K562 (cell line): Measurements from ENCODE around the gene JAKMIP2. TPM values are rescaled to one million over a fixed set of nuclear protein-coding genes. Genes with fewer than 3 reads are reported as not detected.

Source experiments
- ATAC-seq: fragments of 200-7000 bp; cut with Tn5 transposase; 3 replicates; pipeline ENCODE4 v1.9.1; 2020; ENCODE audit warnings: moderate library complexity
- BruUV-seq: library from RNA; stranded (reverse); fragments of 400-500 nt; replicated peaks from 2 replicates; lab custom pipeline; 2021; lab: Mats Ljungman, UMichigan
- CTCF ChIA-PET: fragments of 300-600 bp; formaldehyde crosslinking; extraction: SDS; loops from one replicate; lab custom pipeline; 2021; ENCODE audit warnings: low intra/inter-chr PET ratio; lab: Yijun Ruan, JAX
- POLR2A ChIA-PET: fragments of 300-600, 350-650 bp; sonication (Branson Sonifier 250); formaldehyde crosslinking; extraction: SDS; loops from one replicate; lab custom pipeline; 2021; ENCODE audit warnings: antibody characterized with exemption, inconsistent platforms; lab: Yijun Ruan, JAX
- DNase-seq, 4 experiments: peaks; one replicate each; pipeline versions ENCODE4 v3.0.0 to v3.0.0-alpha.2; 2011 to 2018; ENCODE audit warnings: low spot score in 3 of 4, mixed read lengths in 3 of 4; ENCODE audit errors: extremely low read depth in 1 of 4
- FAIRE-seq: peaks from 2 replicates; lab custom pipeline; 2011; peaks lifted over from hg19 to GRCh38; lab: Jason Lieb, UNC
- H2AFZ ChIP-seq: 2 replicates; pipeline ENCODE4 v1.6.0; 2011; ENCODE audit warnings: low read depth, low read length, control low read depth, inconsistent platforms
- H3K27ac ChIP-seq: fragments of 200-600 bp; 3 replicates; pipeline ENCODE4 v1.8.0; 2011; ENCODE audit warnings: low read depth, mild to moderate bottlenecking, control low read depth, inconsistent platforms, low read length, moderate library complexity, mixed read lengths; ENCODE audit errors: extremely low read depth
- H3K27me3 ChIP-seq, 2 experiments: fragments of 300-600 bp in 1 of 2; 2 replicates in 1 of 2; 3 replicates in 1 of 2; pipeline versions ENCODE4 v1.6.0 to v1.8.0; 2011; ENCODE audit warnings: inconsistent platforms in 2 of 2, low read length in 2 of 2, mild to moderate bottlenecking in 1 of 2, mixed read lengths in 1 of 2, moderate library complexity in 1 of 2; ENCODE audit not compliant: control insufficient read depth in 2 of 2, insufficient read depth in 2 of 2
- H3K36me3 ChIP-seq: fragments of 300-600 bp; 3 replicates; pipeline ENCODE4 v1.8.0; 2011; ENCODE audit warnings: mild to moderate bottlenecking, low read length, inconsistent platforms; ENCODE audit not compliant: control insufficient read depth, insufficient read depth
- H3K4me1 ChIP-seq, 2 experiments: fragments of 200-600 bp in 1 of 2; replicated peaks in 1 of 2; 2 replicates in 1 of 2; 3 replicates in 1 of 2; pipeline versions ENCODE4 v1.5.1 to v1.8.0; 2011; ENCODE audit warnings: inconsistent platforms in 2 of 2, low read length in 2 of 2, mild to moderate bottlenecking in 1 of 2, mixed read lengths in 1 of 2, moderate library complexity in 1 of 2; ENCODE audit not compliant: control insufficient read depth in 2 of 2, insufficient read depth in 2 of 2
- H3K4me2 ChIP-seq: 2 replicates; pipeline ENCODE4 v1.6.1; 2011; ENCODE audit warnings: low read length, control low read depth, inconsistent platforms, mixed read lengths; ENCODE audit not compliant: insufficient read depth
- H3K4me3 ChIP-seq: fragments of 200-600 bp; sonication (generic), shearing (Covaris generic); 2 replicates; pipeline ENCODE4 v1.5.1; 2016; ENCODE audit warnings: control low read depth, inconsistent platforms
- H3K79me2 ChIP-seq: fragments of 200-600 bp; 3 replicates; pipeline ENCODE4 v1.8.0; 2011; ENCODE audit warnings: low read length, inconsistent platforms; ENCODE audit not compliant: control insufficient read depth, insufficient read depth
- H3K9ac ChIP-seq, 2 experiments: 2 replicates each; pipeline versions ENCODE4 v1.6.0 to v1.6.1; 2011; ENCODE audit warnings: low read depth in 2 of 2, low read length in 2 of 2, control low read depth in 1 of 2, inconsistent platforms in 1 of 2, mild to moderate bottlenecking in 1 of 2, mixed read lengths in 1 of 2; ENCODE audit not compliant: insufficient read depth in 1 of 2
- H3K9me1 ChIP-seq: one replicate; pipeline ENCODE4 v1.6.0; 2011; ENCODE audit warnings: inconsistent platforms, mild to moderate bottlenecking, low read length, moderate library complexity; ENCODE audit not compliant: control insufficient read depth, insufficient read depth
- H3K9me3 ChIP-seq: replicated peaks from 2 replicates; pipeline ENCODE4 v1.5.1; 2011; ENCODE audit warnings: low read depth, low read length, inconsistent platforms; ENCODE audit not compliant: control insufficient read depth, insufficient read depth
- H4K20me1 ChIP-seq: replicated peaks from 2 replicates; pipeline ENCODE4 v1.6.1; 2011; ENCODE audit warnings: low read length, inconsistent platforms, mixed read lengths; ENCODE audit not compliant: control insufficient read depth, insufficient read depth
- GTF2E2 ChIP-seq: fragments of 200-800 bp; sonication (Bioruptor generic); IDR thresholded peaks from 2 replicates; pipeline ENCODE4 v1.6.1; 2016; ENCODE audit warnings: missing genetic modification characterization, missing compliant biosample characterization
- KLF6 ChIP-seq: fragments of 250-450 bp; sonication (Bioruptor Pico); IDR thresholded peaks from 2 replicates; pipeline ENCODE4 v1.4.0; 2020; ENCODE audit warnings: mild to moderate bottlenecking, moderate library complexity, borderline replicate concordance
- NFXL1 ChIP-seq: fragments of 450-650 bp; formaldehyde crosslinking; IDR thresholded peaks from 2 replicates; pipeline ENCODE4 v1.4.0; 2021; ENCODE audit warnings: mild to moderate bottlenecking
- PHB ChIP-seq: fragments of 250-450 bp; sonication (Bioruptor Pico); IDR thresholded peaks from 2 replicates; pipeline ENCODE4 v1.5.0; 2021
- PHF21A ChIP-seq: fragments of 450-650 bp; IDR thresholded peaks from 2 replicates; pipeline ENCODE4 v1.6.1; 2017; ENCODE audit warnings: low read depth, borderline replicate concordance
- RBFOX2 ChIP-seq: fragments of 200-400 bp; formaldehyde crosslinking; IDR thresholded peaks from 2 replicates; pipeline ENCODE4 v1.6.1; 2017; ENCODE audit warnings: low read depth, mild to moderate bottlenecking, low read length, moderate library complexity
- RBM39 ChIP-seq: fragments of 200-400 bp; formaldehyde crosslinking; optimal IDR thresholded peaks from 2 replicates; pipeline ENCODE3; 2018; ENCODE audit warnings: low read depth, low read length
- SAP30 ChIP-seq: fragments of 200-600 bp; sonication (generic); IDR thresholded peaks from 2 replicates; pipeline ENCODE4 v1.6.1; 2012; ENCODE audit warnings: borderline replicate concordance, low read depth, mild to moderate bottlenecking, moderate library complexity, low read length, control low read depth, inconsistent platforms; ENCODE audit not compliant: insufficient read depth, poor library complexity, severe bottlenecking
- ZNF146 ChIP-seq: IDR thresholded peaks from one replicate; pipeline ENCODE4 v1.6.1; 2018; ENCODE audit warnings: missing compliant biosample characterization; ENCODE audit not compliant: unreplicated experiment
- WGBS: fragments of 100-300 bp; shearing (Covaris generic); methylation state at CpG from one replicate; pipeline ENCODE4 v1.1.6; 2016; ENCODE audit warnings: low coverage, mixed read lengths; ENCODE audit not compliant: insufficient coverage; ENCODE audit errors: missing lambda C conversion rate; 5-methylcytosine and 5-hydroxymethylcytosine counted together
- in situ Hi-C: fragments of 300-500 bp; cut with MboI; formaldehyde crosslinking; loops from 4 replicates; pipeline ENCODE4 v1.15.0; 2018; ENCODE audit warnings: inconsistent platforms, mixed read lengths
- intact Hi-C: fragments of 100-400 bp; cut with micrococcal nuclease; formaldehyde crosslinking; loops from 2 replicates; pipeline ENCODE4 v1.14.2; 2022
- polyA plus RNA-seq, 8 experiments: library from polyadenylated mRNA; depleted of rRNA in 4 of 8; stranded (reverse) in 5 of 8; unstranded in 3 of 8; fragments of >200 nt; fragmentation: Nextera tagmentation in 2 of 8; fragmentation: Illumina TruSeq in 1 of 8; extraction: Ambion mirVana in 2 of 8; extraction: Trizol in 1 of 8; gene quantifications; 2 replicates each; pipeline versions ENCODE4 v1.2.1 to v1.2.3, GENCODE V29; 2011 to 2014; ENCODE audit warnings: inconsistent platforms in 1 of 8, missing spikeins in 1 of 8
- total RNA-seq, 7 experiments: library from RNA; depleted of rRNA in 6 of 7; stranded (reverse); fragments of >200 nt in 6 of 7; fragmentation: Illumina TruSeq in 2 of 7; extraction: Trizol in 2 of 7; gene quantifications; 2 replicates each; pipeline versions ENCODE4 v1.2.1 to v1.2.3, GENCODE V29; 2011 to 2021; ENCODE audit warnings: low replicate concordance in 1 of 7

JAKMIP2 gene
- total and polyA plus RNA-seq, 9 of the 15 experiments (the other 6 are each of a cell fraction or from before 2014, with no cell fraction given): not detected

- BruUV-seq: no TSS peak
Measured at GRCh38 chr5:147748590-147748989, 33.9 kb downstream of the JAKMIP2 start.

DNA sequence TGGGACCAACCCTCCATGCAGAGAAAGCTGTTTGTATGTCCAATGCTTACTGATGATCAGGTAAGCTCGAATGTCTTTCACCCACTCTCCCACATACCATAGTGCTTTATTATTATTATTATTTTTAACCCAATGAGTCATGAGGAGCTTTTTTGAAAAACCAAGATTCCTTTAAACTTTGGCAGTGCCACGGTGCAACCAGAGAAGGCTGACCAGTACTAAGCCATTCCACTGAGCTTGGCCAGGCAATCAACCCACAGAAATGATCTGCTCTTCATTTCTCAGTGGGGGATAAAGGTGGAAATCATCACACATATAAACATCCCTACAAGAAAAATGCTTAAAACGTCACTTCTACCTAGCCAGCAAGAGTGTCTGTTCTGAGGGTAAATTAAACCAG lies 35.5 kb downstream of the JAKMIP2 start:
- FAIRE-seq: no peak
- BruUV-seq: no TSS peak

More at GRCh38 chr5:147748590-147748989, 33.9 kb downstream of the JAKMIP2 start:
- ChIA-PET POLR2A (no interaction called here), CTCF (no interaction called here)
- H3K4me3 ChIP-seq: no peak overlapping the region
- WGBS: 0% methylated on average over 2 of the region's 2 CpGs
- FAIRE-seq: no peak
- no peak for ATAC-seq
- in situ Hi-C loops (no loop called here), intact Hi-C loops (no loop called here)
- no peaks in the 10 kb centered on the region for H3K79me2 ChIP-seq
- TF ChIP-seq PHB (CRISPR knock-in tag): no peak
- no peaks in the 10 kb centered on the region for H4K20me1 ChIP-seq
- H3K4me1 ChIP-seq: no peaks in the 10 kb centered on the region
- no peak overlapping the region for H2AFZ ChIP-seq
- no peaks in the 10 kb centered on the region for H3K36me3 ChIP-seq
- H3K27me3 ChIP-seq: no peaks in the 10 kb centered on the region
- no peak for DNase-seq
- no peak overlapping the region for H3K27ac ChIP-seq
- no peaks in the 10 kb centered on the region for H3K9me1 ChIP-seq
- no peak overlapping the region for H3K9ac ChIP-seq
- no peak overlapping the region for H3K4me2 ChIP-seq
- H3K9me3 ChIP-seq: no peaks in the 10 kb centered on the region

More for the DNA sequence above, 35.5 kb downstream of the JAKMIP2 start:
- H3K9me1 ChIP-seq: no peaks in the 10 kb centered on the region
- WGBS: 0% methylated on average over 3 of the region's 3 CpGs
- H3K4me3 ChIP-seq: no peak overlapping the region
- no peaks in the 10 kb centered on the region for H3K4me1 ChIP-seq
- intact Hi-C loops: no loop called here
- no peak for TF ChIP-seq PHF21A
- TF ChIP-seq SAP30: no peak
- no peak for TF ChIP-seq RBM39
- no peak for TF ChIP-seq RBFOX2
- TF ChIP-seq ZNF146 (CRISPR knock-in tag): no peak
- no peak for TF ChIP-seq GTF2E2 (tag)
- TF ChIP-seq NFXL1: no peak
- TF ChIP-seq KLF6 (CRISPR knock-in tag): no peak
- ATAC-seq (no peak), DNase-seq (no peak)
- ChIA-PET POLR2A (no interaction called here), CTCF (no interaction called here)
- H3K79me2 ChIP-seq: no peaks in the 10 kb centered on the region
- in situ Hi-C loops: no loop called here
- H3K27ac ChIP-seq: no peak overlapping the region
- no peaks in the 10 kb centered on the region for H3K27me3 ChIP-seq
- no peaks in the 10 kb centered on the region for H3K9me3 ChIP-seq
- no peaks in the 10 kb centered on the region for H3K36me3 ChIP-seq
- H4K20me1 ChIP-seq: no peaks in the 10 kb centered on the region
- no peak overlapping the region for H3K4me2 ChIP-seq
- no peak overlapping the region for H3K9ac ChIP-seq
- H2AFZ ChIP-seq: no peak overlapping the region
